EL (cell line): ENCODE data around the gene ITFG1.
"Not testable (repeated sequence)": the region's sequence is repeated elsewhere in the genome, so short reads cannot be mapped to it uniquely, and the experiment has no call there.

ENCODE experiments used
- DNase-seq: peaks from one replicate; pipeline ENCODE4 v3.0.0-alpha.2; 2016

ITFG1 gene

GRCh38 chr16:47408491-47408890, 52.4 kb downstream of the ITFG1 start:
- no peak for DNase-seq

- DNase-seq = no peak
These were observed 64.9 kb downstream of the ITFG1 start for GRCh38 chr16:47395733-47396498.

- DNase-seq = peak; percentile 31
These were observed 68.8 kb downstream of the ITFG1 start for GRCh38 chr16:47392081-47392480.

DNA sequence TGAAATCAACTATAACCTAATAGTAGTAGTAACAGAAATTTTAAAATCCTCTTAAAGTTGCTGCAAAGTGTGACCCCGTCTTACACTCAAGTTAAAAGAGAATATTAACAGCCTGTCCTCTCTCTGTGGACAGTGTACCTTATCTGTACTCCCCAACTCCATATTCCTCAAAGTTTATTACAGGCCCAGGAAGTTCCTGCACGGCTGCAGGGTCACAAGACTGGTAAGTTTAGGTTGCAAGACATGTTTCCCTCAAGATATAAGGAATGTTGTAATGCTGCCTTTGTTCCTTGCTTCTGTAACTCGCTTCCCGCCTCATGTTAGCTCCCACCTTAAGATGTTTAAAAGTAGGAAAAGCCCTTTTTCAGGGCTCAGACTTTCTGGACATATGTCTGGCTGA, 72.2 kb downstream of the ITFG1 start:
- DNase-seq = no peak

DNA sequence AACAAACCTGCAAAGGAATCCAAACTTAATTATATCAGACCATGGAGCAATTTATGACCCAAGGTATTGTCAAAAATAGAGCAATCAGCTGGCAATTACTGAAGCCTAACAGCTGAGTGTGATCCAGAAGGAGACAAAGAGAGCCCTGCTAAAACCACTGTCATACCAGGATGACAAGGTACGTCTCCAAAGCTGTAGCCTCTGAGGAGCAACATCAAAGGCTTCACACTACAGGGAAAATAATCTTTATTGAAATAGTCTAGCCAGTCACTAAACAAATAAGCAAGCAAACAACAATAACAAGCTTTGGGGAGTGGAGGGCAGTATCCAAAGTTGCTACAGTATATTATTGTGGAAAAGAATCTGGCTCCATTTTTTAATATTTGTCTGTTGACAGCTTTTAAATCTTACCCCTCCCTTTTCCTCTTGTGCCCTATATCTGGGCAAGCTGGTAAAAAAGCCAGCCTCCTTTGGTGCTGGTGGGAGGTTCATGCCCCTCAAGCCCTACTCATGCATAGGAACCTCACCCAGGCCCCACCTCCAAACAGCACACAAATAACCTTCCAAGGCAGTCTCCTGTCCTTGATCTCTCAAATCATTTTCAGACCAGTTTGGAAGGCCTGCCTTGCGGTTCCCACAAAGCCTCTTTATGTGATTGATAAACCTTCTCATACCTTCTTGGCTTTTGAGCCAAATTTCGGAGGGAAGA, 73.7 kb downstream of the ITFG1 start:
- no peak for DNase-seq

GRCh38 chr16:47386201-47386718, 74.6 kb downstream of the ITFG1 start:
- no peak for DNase-seq

DNA sequence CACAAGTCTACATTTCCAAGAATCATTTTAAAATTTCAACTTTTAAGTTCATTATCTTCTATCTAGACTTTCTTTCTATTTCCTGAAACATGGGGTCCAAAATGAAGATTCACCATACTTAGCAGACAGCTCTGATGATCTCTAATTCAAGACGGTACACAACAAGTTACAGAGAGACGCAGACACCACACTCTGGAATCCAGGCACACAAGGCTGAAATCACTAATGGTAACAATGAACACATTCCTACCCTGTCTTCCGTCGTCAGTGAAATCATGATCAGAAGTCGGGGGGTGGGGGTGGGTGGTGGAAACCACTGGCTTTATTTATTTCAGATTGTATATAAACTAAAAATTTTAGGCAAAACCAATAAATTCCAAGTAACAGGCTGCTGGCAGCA, 78.5 kb downstream of the ITFG1 start:
- no peak for DNase-seq

- DNase-seq = peak; percentile 33
These were observed 83.7 kb downstream of the ITFG1 start for GRCh38 chr16:47377154-47377553.

GRCh38 chr16:47375423-47375822, 85.4 kb downstream of the ITFG1 start:
- DNase-seq = no peak

DNA sequence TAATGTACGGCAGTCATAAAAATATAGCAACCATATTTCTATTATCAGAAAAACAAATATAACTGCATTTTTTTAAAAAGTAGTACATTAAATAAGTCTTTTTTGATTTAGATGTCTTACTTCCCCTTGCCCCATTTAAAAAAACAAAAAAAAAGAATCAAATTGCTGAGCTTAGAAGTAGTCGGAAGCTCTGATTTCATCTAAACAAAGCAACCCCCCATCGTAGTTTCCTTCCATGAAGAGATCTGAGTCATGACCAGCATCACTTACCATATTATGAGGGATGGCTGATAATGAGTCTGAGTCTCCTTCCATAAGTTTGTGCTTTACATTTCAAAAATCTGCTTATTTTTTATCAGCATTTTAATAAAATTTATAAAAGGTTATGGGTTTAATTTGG, 86.2 kb downstream of the ITFG1 start:
- no peak for DNase-seq

DNA sequence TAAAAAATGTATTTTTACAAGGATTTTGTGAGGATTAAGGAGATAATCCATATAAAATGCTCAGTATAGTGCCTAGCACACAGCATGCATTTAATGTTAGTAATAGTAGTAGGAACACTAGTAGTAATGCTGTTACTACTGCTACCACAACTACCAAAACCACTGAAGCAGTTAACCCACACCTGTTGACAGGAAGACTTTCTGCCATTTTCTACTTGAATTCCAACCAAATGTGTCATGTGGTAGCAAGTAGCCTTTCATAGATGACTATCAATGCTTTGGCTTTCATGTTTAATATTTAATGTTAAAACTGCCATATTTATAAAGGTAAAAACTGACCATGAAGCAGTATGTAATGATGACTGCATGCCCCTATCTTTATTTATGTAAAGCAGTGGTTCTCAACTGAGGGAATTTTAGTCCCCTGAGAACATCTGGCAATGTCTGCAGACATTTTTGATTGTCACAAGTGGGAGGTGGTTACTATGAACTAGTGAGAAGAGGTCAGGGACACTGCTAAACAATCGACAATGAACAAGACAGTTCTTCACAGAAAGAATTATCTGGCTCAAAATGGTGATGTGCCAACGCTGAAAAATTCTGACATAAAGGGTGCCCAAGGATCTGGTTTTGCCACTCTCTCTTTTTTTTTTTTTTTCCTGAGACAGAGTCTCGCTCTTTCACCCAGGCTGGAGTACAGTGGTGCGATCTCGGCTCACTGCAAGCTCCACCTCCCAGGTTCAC, 89.4 kb downstream of the ITFG1 start:
- no peak for DNase-seq

- DNase-seq = no peak
These were observed 90.3 kb downstream of the ITFG1 start for GRCh38 chr16:47370536-47370935.

- no peak for DNase-seq
These were observed 94.6 kb downstream of the ITFG1 start for GRCh38 chr16:47366228-47366627.

DNA sequence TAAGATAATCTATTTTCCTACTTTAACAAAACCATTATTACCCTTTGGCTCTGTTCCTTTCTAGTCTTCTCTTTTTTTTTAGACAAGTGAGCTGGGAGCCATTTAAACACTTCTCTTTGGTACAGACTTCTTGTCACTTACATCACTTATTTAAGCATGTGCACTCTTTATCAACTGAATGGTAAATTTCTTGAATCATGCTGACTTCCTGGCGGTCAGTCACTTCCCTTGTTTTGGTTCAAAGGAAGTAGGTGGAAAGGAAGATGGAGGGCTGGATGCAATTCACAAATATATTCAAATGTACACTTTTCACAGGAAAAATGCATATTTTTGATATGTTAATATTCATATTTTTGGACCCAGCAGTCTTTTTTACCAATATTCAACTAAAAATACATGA, 97.1 kb downstream of the ITFG1 start:
- no peak for DNase-seq

DNA sequence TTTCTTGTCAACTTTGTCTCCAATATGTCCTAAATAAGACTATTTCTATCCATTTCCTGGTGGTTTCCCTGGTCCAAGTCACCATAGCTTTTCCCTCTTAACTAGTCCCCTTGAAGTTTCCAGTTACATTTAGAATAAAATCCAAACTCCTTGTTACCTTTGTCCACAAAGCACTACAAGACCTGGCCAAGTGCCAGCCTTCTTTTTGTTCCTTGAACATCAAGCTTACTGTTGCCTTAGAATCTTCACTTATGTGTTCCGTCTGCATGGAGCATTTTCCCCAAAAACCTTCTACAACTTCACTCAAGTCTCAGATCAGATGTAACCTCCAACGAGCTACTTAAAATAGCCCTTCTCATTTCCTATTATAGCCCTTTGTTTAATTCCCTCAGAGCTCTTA, 101.4 kb downstream of the ITFG1 start:
- DNase-seq = no peak

GRCh38 chr16:47358816-47359215, 102.0 kb downstream of the ITFG1 start:
- peak; percentile 58 for DNase-seq

GRCh38 chr16:47349029-47349428, 111.8 kb downstream of the ITFG1 start:
- not testable (repeated sequence) for DNase-seq

GRCh38 chr16:47347021-47347696, 113.7 kb downstream of the ITFG1 start:
- DNase-seq = not testable (repeated sequence)

GRCh38 chr16:47342055-47342454, 118.8 kb downstream of the ITFG1 start:
- DNase-seq = no peak

GRCh38 chr16:47330562-47330961, 130.3 kb downstream of the ITFG1 start:
- not testable (repeated sequence) for DNase-seq

DNA sequence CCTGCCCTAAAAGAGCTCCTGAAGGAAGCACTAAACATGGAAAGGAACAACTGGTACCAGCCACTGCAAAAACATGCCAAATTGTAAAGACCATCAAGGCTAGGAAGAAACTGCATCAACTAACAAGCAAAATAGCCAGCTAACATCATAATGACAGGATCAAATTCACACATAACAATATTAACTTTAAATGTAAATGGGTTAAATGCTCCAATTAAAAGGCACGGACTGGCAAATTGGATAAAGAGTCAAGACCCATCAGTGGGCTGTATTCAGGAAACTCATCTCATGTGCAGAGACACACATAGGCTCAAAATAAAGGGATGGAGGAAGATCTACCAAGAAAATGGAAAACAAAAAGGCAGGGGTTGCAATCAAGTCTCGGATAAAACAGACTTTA, 136.6 kb downstream of the ITFG1 start:
- not testable (repeated sequence) for DNase-seq

DNA sequence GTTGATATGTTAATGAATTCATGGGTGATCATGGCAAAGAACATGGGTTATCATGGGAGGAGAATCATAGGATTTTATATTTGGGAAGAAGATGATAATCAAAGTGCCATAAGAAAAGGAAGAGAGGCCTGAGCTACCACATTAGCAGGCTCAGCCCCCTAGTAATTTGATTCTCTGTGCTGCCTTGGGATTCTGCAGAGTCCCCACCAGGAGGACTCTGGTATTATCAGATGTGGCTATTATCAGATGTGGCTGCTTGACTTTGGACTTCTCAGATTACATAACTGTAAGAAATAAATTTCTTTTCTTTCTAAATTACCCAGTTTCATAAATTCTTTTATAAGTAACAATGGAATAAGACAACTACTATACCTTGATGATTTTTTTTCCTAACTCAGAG, 137.6 kb downstream of the ITFG1 start:
- no peak for DNase-seq
